DOHH2 (cell line): ENCODE results near the gene CADPS.

Experiments used
- H3F3A ChIP-seq: fragments of 200-600 bp; sonication (generic), shearing (Covaris generic); 2 replicates; pipeline ENCODE4 v1.6.0; 2016; ENCODE audit warnings: antibody characterized with exemption, mild to moderate bottlenecking; ENCODE audit not compliant: control insufficient read depth, insufficient read depth
- H3K27ac ChIP-seq: fragments of 200-600 bp; sonication (generic); 2 replicates; pipeline ENCODE4 v1.5.1; 2014; ENCODE audit warnings: low read depth, mild to moderate bottlenecking, low read length, moderate library complexity
- H3K27me3 ChIP-seq: fragments of 200-600 bp; sonication (generic); 2 replicates; pipeline ENCODE4 v1.6.1; 2014; ENCODE audit warnings: mild to moderate bottlenecking, low read length, mixed read lengths; ENCODE audit not compliant: control insufficient read depth
- H3K36me3 ChIP-seq: fragments of 200-600 bp; sonication (generic); 2 replicates; pipeline ENCODE4 v1.6.1; 2014; ENCODE audit warnings: mild to moderate bottlenecking, low read length, moderate library complexity, mixed read lengths; ENCODE audit not compliant: control insufficient read depth
- H3K4me1 ChIP-seq: fragments of 200-600 bp; sonication (generic); 2 replicates; pipeline ENCODE4 v1.6.1; 2014; ENCODE audit warnings: mild to moderate bottlenecking, low read length, mixed read lengths; ENCODE audit not compliant: control insufficient read depth
- H3K4me2 ChIP-seq: fragments of 200-600 bp; sonication (generic); 2 replicates; pipeline ENCODE4 v1.6.0; 2014; ENCODE audit warnings: mild to moderate bottlenecking, low read length, moderate library complexity
- H3K4me3 ChIP-seq: fragments of 200-600 bp; sonication (generic); 2 replicates; pipeline ENCODE4 v1.5.1; 2014; ENCODE audit warnings: mild to moderate bottlenecking, low read length, mixed read lengths
- H3K79me2 ChIP-seq: fragments of 200-600 bp; sonication (generic); 2 replicates; pipeline ENCODE4 v1.6.1; 2014; ENCODE audit warnings: mild to moderate bottlenecking, low read length, mixed read lengths; ENCODE audit not compliant: control insufficient read depth
- H3K9me2 ChIP-seq: fragments of 200-600 bp; sonication (generic); replicated peaks from 2 replicates; pipeline ENCODE4 v1.6.1; 2014; ENCODE audit warnings: mild to moderate bottlenecking, low read length, mixed read lengths; ENCODE audit not compliant: control insufficient read depth
- H3K9me3 ChIP-seq: fragments of 200-600 bp; sonication (generic); 2 replicates; pipeline ENCODE4 v1.6.1; 2014; ENCODE audit warnings: antibody characterized with exemption, low read length, mixed read lengths; ENCODE audit not compliant: control insufficient read depth, insufficient read depth
- H4K20me1 ChIP-seq: fragments of 200-600 bp; sonication (generic); 2 replicates; pipeline ENCODE4 v1.6.0; 2014; ENCODE audit warnings: low read depth, mild to moderate bottlenecking, antibody characterized with exemption, low read length, moderate library complexity; ENCODE audit not compliant: control insufficient read depth, insufficient read depth
- CTCF ChIP-seq: fragments of 200-600 bp; sonication (generic); IDR thresholded peaks from one replicate; pipeline ENCODE4 v1.5.1; 2014; ENCODE audit warnings: antibody characterized with exemption, mild to moderate bottlenecking, low read depth, low read length; ENCODE audit not compliant: poor library complexity, severe bottlenecking
- EZH2phosphoT487 ChIP-seq: fragments of 200-600 bp; sonication (generic); IDR thresholded peaks from 2 replicates; pipeline ENCODE4 v1.6.1; 2017; ENCODE audit warnings: borderline replicate concordance, mild to moderate bottlenecking, antibody characterized with exemption, low read length, moderate library complexity, mixed read lengths

The CADPS gene

GRCh38 chr3:62379321-62379798 is 495.9 kb downstream of the CADPS start:
- Histone ChIP-seq H4K20me1 (no peaks in the 10 kb centered on the region), H3K27ac (no peak overlapping the region), H3F3A (no peaks in the 10 kb centered on the region), H3K9me2 (no peaks in the 10 kb centered on the region), H3K4me2 (no peak overlapping the region), H3K36me3 (no peaks in the 10 kb centered on the region), H3K79me2 (no peaks in the 10 kb centered on the region), H3K4me3 (no peak overlapping the region), H3K27me3 (peaks cover 40% of the 10 kb centered on the region), H3K4me1 (no peaks in the 10 kb centered on the region), H3K9me3 (no peaks in the 10 kb centered on the region)
- no peak for TF ChIP-seq CTCF
- no peak for TF ChIP-seq EZH2phosphoT487

DNA sequence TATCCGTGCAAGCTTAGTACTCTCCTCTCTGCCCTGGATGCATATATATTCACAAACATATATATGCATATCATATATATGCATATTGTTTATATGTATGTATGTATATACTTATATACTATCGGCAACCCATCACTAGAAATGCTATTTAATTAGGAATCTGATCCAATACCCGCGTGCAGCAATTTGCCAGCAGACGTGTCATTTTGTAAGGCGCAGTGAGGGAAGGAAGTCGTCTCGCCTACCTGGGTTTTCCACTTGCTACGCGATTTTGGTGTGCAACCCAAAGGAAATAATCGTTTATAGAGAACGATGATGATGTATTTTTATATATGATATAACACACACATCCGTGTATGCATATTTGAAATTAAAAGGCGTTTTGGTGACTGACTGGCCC is 496.3 kb downstream of the CADPS start:
- H3K79me2 ChIP-seq: no peaks in the 10 kb centered on the region
- no peaks in the 10 kb centered on the region for H3K4me1 ChIP-seq
- H3K27me3 ChIP-seq: peaks cover 40% of the 10 kb centered on the region
- no peaks in the 10 kb centered on the region for H3K9me3 ChIP-seq
- TF ChIP-seq CTCF (no peak), EZH2phosphoT487 (no peak)
- H3K36me3 ChIP-seq: no peaks in the 10 kb centered on the region
- H3K9me2 ChIP-seq: no peaks in the 10 kb centered on the region
- H4K20me1 ChIP-seq: no peaks in the 10 kb centered on the region
- H3F3A ChIP-seq: no peaks in the 10 kb centered on the region
- H3K27ac ChIP-seq: no peak overlapping the region
- no peak overlapping the region for H3K4me2 ChIP-seq
- H3K4me3 ChIP-seq: no peak overlapping the region

DNA sequence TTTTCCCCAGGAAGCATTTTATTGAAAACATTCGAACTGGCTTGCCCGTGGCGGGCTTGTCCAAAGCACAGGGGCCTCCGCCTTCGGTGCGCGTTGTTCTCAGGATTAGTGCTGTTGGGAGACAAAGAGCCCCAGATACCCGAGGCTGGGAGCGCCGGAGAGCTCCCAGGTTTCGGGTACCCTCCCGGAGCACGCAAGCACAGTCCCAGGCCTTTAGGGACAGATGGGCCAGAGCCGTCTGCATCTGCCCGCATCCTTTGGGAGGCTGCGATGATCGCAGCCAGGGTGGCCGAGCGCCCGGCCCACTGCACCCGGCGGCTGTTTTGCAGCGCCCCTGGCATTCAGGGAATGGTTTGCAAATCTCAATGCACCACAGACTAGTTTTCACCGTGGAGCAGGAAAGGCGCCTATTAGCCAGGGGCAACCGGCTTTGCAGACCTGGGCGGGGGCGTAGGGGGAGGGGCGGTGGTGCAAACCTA is 496.9 kb downstream of the CADPS start:
- Histone ChIP-seq H3K36me3 (no peaks in the 10 kb centered on the region), H4K20me1 (no peaks in the 10 kb centered on the region), H3K4me1 (no peaks in the 10 kb centered on the region), H3K9me2 (no peaks in the 10 kb centered on the region), H3K4me2 (no peak overlapping the region), H3K27me3 (peaks cover 40% of the 10 kb centered on the region), H3F3A (no peaks in the 10 kb centered on the region), H3K9me3 (no peaks in the 10 kb centered on the region), H3K4me3 (no peak overlapping the region), H3K79me2 (no peaks in the 10 kb centered on the region), H3K27ac (no peak overlapping the region)
- no peak for TF ChIP-seq EZH2phosphoT487
- no peak for TF ChIP-seq CTCF
